Mesothelial cell of epicardium (in vitro differentiated cells): ENCODE results near the gene MIPEP. TPM values are rescaled to one million over a fixed set of nuclear protein-coding genes. Genes with fewer than 3 reads are reported as not detected.
A peak's percentile ranks its signal among the peaks of the same experiment; 100 is the strongest.

Source experiments
- DNase-seq, 2 experiments: peaks; one replicate each; pipeline ENCODE4 v3.0.0; 2021; ENCODE audit warnings: low spot score in 2 of 2; ENCODE audit not compliant: unreplicated experiment in 2 of 2
- H3K27ac Mint-ChIP-seq: 2 replicates; pipeline ENCODE4 v1.8.0; 2021; ENCODE audit warnings: mixed read lengths
- H3K27me3 Mint-ChIP-seq: 2 replicates; pipeline ENCODE4 v1.8.0; 2021; ENCODE audit warnings: low read depth, mixed read lengths
- H3K36me3 Mint-ChIP-seq: 2 replicates; pipeline ENCODE4 v1.8.0; 2021; ENCODE audit warnings: mixed read lengths
- H3K4me1 Mint-ChIP-seq: 2 replicates; pipeline ENCODE4 v1.8.0; 2021; ENCODE audit warnings: mixed read lengths
- H3K4me3 Mint-ChIP-seq: 2 replicates; pipeline ENCODE4 v1.8.0; 2021; ENCODE audit warnings: mild to moderate bottlenecking, moderate library complexity, mixed read lengths
- H3K9me3 Mint-ChIP-seq: 2 replicates; pipeline ENCODE4 v1.8.0; 2021; ENCODE audit warnings: mixed read lengths
- total RNA-seq: library from RNA; stranded (reverse); gene quantifications from 3 replicates; pipeline ENCODE4 v1.2.1, GENCODE V29; 2021
- TF ChIP-seq, protein P1 (sequence below): fragments of 200-600 bp; sonication (generic); IDR thresholded peaks from one replicate; pipeline ENCODE4 v1.5.0; 2021; ENCODE audit warnings: antibody characterized with exemption; ENCODE audit not compliant: unreplicated experiment

Gene MIPEP
- total RNA-seq, 1 donor from 2014 or later = 13.1 TPM

DNA sequence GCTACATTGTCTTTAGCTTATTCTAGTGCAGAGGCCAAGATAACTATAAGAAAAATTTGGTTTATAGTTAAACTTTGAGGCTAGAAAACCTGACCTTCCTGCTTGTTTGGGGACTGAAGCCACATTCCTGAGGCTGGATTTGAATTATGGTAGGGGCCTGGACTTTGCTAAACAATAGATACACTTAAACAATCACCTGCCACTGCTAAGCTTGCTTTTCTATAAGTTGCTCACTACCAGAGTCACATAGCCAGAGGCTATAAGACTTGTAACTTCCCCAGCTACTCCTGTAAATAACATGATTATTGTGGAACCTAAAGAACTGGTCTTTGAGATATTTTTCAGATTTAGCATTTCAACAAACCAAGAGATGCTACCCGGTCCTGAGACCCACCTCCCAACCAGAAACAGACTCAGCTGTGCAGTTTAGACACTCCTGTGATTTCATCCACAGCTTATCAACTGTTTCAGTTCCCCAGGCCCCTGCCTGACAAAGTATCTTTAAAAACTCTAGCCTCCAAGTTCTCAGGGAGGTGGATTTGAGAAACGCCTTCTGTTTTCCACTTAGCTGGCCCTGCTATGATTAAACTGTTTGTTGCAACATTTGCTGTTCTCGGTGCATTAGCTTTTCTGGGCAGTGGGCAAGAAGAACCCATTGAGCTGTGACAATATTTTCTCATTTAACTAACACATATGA, 77.7 kb downstream of the MIPEP start:
- DNase-seq = no peak
- H3K27ac Mint-ChIP-seq = peak overlapping the region; percentile 68
- H3K4me3 Mint-ChIP-seq = no peak overlapping the region
- H3K4me1 Mint-ChIP-seq = peaks cover 48% of the 10 kb centered on the region
- TF ChIP-seq, protein P1, sequence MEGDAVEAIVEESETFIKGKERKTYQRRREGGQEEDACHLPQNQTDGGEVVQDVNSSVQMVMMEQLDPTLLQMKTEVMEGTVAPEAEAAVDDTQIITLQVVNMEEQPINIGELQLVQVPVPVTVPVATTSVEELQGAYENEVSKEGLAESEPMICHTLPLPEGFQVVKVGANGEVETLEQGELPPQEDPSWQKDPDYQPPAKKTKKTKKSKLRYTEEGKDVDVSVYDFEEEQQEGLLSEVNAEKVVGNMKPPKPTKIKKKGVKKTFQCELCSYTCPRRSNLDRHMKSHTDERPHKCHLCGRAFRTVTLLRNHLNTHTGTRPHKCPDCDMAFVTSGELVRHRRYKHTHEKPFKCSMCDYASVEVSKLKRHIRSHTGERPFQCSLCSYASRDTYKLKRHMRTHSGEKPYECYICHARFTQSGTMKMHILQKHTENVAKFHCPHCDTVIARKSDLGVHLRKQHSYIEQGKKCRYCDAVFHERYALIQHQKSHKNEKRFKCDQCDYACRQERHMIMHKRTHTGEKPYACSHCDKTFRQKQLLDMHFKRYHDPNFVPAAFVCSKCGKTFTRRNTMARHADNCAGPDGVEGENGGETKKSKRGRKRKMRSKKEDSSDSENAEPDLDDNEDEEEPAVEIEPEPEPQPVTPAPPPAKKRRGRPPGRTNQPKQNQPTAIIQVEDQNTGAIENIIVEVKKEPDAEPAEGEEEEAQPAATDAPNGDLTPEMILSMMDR = no peak
- H3K9me3 Mint-ChIP-seq = no peaks in the 10 kb centered on the region
- no peaks in the 10 kb centered on the region for H3K27me3 Mint-ChIP-seq
- peaks cover 3% of the 10 kb centered on the region for H3K36me3 Mint-ChIP-seq

DNA sequence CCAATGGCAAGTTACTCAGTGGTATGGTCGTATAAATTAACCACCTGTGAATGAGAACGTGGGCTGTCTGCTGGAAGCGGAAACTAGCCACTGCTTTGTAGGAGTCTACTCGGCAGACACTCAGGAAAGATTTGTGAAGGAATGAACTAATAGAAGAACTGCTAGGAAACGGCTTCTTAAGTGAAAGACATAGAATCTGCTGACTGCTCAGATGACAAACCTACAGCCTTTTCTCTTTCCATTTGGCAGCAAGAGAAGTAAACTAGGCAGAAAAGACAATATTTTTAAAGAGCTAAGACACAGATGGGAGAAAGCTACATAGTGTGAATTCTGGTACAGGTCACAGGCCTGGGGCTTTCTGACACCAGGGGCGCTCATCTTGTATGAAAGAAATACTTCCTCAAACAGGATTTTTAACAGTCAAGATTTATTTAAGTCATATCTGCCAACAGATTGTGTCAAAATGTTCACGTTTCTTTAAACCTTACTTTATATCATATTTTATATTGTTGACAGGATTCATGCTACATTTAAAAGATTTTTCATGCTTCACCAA, 78.4 kb downstream of the MIPEP start:
- peaks cover 3% of the 10 kb centered on the region for H3K36me3 Mint-ChIP-seq
- peak overlapping the region; percentile 93 for H3K27ac Mint-ChIP-seq
- H3K9me3 Mint-ChIP-seq = no peaks in the 10 kb centered on the region
- H3K4me1 Mint-ChIP-seq = peaks cover 44% of the 10 kb centered on the region
- H3K4me3 Mint-ChIP-seq = no peak overlapping the region
- H3K27me3 Mint-ChIP-seq = no peaks in the 10 kb centered on the region
- TF ChIP-seq, protein P1 = no peak
- DNase-seq = no peak

DNA sequence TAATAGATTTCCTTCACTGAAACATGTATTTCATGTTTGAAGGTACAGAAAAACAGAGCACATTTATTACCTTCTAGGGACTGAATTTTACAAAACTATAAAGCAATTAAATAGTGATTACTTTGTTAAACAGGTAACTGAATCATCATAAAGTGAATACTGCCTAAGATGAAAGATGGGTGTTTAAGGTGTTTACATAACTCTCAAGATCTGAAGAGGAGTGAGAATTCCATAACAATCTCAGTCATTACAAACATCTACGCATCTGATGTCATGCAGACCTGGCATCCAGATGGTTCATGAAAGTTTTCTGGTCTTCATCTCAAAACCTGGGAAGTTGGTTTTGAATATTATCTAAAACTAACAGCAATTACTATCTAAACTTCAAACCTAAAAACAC, 80.4 kb downstream of the MIPEP start:
- Mint-ChIP-seq H3K4me3 (no peak overlapping the region), H3K27ac (peak overlapping the region; percentile 62), H3K27me3 (no peaks in the 10 kb centered on the region), H3K9me3 (peaks cover 9% of the 10 kb centered on the region), H3K4me1 (peaks cover 44% of the 10 kb centered on the region), H3K36me3 (peaks cover 13% of the 10 kb centered on the region)
- no peak for DNase-seq
- TF ChIP-seq, protein P1 = no peak

DNA sequence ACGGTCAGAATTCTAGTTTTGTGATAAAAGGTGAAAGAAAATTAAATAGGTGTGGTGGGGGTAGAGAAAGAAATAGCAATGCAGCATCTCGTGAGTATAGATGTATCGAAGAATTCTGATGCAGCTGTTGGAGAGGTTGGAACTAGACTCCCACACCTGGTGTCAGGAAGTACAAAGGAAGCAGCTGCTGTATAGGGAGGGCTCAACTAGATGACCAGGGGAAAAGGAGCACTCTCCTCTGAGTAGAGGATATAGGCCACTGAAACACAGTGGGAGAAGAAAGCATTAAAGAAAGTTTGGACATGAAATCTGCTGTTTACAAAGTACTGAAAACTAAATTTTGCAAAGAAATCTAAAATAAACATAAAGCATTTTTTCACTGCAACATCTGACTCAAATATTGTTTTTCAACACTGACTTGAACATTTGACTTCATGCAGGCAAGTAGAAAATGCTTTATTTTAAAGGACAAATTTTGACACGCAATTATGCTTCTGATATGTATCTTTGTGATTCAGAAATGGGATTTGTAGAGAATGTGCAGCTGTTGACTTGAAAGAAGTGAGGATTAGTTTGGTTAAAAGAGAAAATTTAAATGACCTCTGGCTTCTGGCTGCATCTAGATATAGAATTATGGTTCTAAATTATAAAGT, 82.2 kb downstream of the MIPEP start:
- TF ChIP-seq, protein P1 = no peak
- peaks cover 14% of the 10 kb centered on the region for H3K9me3 Mint-ChIP-seq
- DNase-seq = no peak
- H3K4me3 Mint-ChIP-seq = no peak overlapping the region
- peaks cover 17% of the 10 kb centered on the region for H3K36me3 Mint-ChIP-seq
- no peaks in the 10 kb centered on the region for H3K27me3 Mint-ChIP-seq
- H3K4me1 Mint-ChIP-seq = peaks cover 41% of the 10 kb centered on the region
- H3K27ac Mint-ChIP-seq = peak overlapping the region; percentile 68

DNA sequence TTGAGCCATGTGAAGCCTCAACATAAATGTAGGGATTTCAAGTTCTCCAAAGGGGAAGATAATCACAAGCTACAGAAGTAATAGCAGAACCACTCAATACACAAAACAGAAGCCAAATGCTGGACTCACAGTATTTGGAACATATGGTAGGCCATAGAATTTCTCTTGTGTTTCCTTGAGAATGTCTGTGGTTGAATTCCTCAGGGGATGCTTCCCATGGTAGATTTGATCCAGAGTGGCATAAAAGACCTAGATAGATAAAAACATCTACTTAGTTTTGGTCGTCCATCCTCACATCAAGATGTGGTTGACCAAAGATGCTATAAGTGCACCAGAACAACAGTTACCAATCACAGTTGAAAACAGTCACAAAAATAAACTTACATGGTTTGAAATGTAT, 83.4 kb downstream of the MIPEP start:
- no peak for DNase-seq
- no peaks in the 10 kb centered on the region for H3K27me3 Mint-ChIP-seq
- H3K27ac Mint-ChIP-seq = no peak overlapping the region
- TF ChIP-seq, protein P1 = no peak
- peaks cover 14% of the 10 kb centered on the region for H3K9me3 Mint-ChIP-seq
- H3K4me3 Mint-ChIP-seq = no peak overlapping the region
- H3K4me1 Mint-ChIP-seq = peaks cover 29% of the 10 kb centered on the region
- H3K36me3 Mint-ChIP-seq = peaks cover 21% of the 10 kb centered on the region
